Measurements from ENCODE around the gene MICB.
"Not testable (repeated sequence)": the region's sequence is repeated elsewhere in the genome, so short reads cannot be mapped to it uniquely, and the experiment has no call there.

MICB gene

GRCh38 chr6:31497531-31498476, at the start of gene MICB:
Gene MICB, plus strand, starts transcription at chr6:31498145. Its CDS starts 49 bp downstream, at chr6:31498194.
- peak; percentile 69 to 76 for DNase-seq (ENCODE audit: low read depth in 2 of 2)

DNA sequence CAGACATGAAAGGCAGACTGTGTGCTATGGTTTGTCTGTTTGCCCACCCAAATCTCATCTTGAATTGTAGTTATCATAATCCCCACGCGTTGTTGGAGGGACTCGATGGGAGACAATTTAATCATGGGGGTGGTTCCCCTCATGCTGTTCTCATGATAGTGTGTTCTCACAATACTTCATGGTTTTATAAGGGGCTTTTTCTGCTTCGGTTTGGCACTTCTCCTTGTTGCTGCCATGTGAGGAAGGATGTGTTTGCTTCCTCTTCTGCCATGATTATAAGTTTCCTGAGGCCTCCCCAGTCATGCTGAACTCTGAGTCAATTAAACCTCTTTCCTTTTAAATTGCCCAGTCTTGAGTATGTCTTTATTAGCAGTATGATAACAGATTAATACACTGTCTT, 47.2 kb upstream of the MICB start:
- no peak for DNase-seq (ENCODE audit: low read depth in 2 of 2)

DNA sequence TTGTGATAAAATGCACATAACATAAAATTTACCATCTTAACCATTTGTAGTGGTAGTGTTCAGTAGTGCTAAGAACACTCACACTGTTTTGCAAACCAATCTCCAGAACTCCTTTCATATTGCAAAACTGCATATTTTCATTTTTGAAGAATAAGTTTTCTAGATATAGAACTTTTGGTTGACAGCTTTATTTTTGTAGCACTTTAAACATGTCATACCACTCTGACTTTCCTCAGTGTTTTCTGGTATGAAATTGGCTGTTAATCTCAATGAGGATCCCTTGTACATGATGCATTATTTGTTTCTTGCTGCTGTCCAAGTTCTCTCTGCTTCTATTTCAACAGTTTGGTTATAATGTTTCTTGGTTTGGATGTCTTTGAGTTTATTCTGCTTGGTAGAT, 45.1 kb upstream of the MICB start:
- no peak for DNase-seq (ENCODE audit: low read depth in 2 of 2)

GRCh38 chr6:31453259-31453658, 44.7 kb upstream of the MICB start:
- DNase-seq (ENCODE audit: low read depth in 2 of 2), result no peak

- DNase-seq (ENCODE audit: low read depth in 2 of 2), result not testable (repeated sequence)
These were observed 38.1 kb upstream of the MICB start for GRCh38 chr6:31459864-31460263.

- no peak for DNase-seq (ENCODE audit: low read depth in 2 of 2)
These were observed 37.5 kb upstream of the MICB start for GRCh38 chr6:31460361-31461025.

- DNase-seq (ENCODE audit: low read depth in 2 of 2), result no peak
These were observed 35.6 kb upstream of the MICB start for GRCh38 chr6:31462026-31462963.

- DNase-seq (ENCODE audit: low read depth in 2 of 2), result peak; percentile 81 to 82
These were observed 34.7 kb upstream of the MICB start for GRCh38 chr6:31462964-31463870.

DNA sequence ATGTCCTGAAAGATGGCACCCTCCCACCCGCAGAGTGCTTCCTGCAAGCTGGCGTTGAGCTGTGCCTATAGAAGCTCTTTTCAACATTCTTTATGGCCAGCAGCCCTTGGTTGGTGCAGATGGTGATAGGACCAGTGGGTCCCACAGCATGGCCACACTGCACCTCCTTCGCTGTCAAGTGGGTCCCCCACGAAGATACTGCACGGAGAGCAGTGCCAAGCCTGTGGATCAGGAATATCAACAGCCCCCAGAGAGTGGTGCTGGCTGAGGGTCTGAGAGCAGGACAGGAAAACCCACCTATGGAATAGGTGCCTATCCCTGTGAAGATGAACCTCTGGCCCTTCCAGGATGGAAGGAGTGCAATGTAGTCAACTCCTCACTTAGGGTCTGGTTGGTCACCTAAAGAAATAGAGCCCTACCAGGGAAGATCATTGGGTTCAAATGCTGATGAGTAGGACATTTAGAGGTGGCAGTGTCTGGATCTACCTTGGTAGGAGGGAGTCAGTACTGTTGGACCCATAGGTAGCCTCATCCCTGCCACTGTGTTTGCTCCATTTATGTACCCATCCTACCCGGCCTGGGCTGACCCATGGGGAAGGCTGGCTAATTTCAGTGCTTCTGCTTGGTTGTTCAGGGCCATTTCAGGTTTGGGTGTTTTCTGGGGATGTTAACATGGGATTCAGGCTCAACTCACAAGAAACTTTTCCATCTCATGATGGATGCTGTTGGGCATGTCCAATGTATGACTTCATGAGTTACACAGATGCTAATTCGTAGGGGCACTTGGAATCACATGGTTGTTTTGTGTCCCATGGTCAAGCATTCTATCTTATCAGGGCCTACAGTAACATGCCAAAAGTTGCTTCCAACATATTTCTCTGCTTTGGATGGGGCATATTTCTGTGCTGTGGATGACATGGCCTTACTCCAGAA, 33.4 kb upstream of the MICB start:
- no peak for DNase-seq (ENCODE audit: low read depth in 2 of 2)

DNA sequence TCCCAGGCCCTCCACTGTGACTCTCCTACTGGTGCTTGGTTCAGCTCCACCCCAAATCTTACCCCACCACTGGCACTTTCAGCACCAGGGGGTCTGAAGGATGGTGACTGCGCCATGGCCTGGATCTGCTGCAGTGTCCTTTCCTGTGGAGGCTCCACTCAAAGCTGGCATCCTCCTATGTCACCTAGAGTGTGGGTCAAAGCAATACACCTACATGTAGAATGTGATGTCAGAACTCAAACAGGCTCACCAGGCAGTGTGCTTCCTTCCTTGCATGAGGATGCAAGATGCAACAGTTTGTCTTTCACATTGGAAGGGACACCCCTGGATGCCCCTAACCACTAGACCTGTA, 32.8 kb upstream of the MICB start:
- DNase-seq (ENCODE audit: low read depth in 2 of 2), result no peak

DNA sequence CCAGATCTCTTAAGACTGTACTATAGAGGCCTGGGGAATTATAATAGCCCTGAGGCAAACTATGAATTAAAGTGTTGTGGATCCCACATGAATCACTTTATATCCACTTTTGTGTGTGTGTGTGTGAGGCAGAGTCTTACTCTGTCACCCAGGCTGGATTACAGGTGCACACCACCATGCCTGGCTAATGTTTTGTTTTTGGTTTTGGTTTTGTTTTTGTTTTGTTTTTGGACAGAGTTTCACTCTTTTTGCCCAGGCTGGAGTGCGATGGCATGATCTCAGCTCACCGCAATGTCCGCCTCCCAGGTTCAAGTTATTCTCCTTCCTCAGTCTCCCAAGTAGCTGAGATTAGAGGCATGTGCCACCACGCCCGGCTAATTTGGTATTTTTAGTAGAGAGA, 32.2 kb upstream of the MICB start:
- DNase-seq (ENCODE audit: low read depth in 2 of 2), result no peak

GRCh38 chr6:31466466-31466865, 31.5 kb upstream of the MICB start:
- no peak for DNase-seq (ENCODE audit: low read depth in 2 of 2)

DNA sequence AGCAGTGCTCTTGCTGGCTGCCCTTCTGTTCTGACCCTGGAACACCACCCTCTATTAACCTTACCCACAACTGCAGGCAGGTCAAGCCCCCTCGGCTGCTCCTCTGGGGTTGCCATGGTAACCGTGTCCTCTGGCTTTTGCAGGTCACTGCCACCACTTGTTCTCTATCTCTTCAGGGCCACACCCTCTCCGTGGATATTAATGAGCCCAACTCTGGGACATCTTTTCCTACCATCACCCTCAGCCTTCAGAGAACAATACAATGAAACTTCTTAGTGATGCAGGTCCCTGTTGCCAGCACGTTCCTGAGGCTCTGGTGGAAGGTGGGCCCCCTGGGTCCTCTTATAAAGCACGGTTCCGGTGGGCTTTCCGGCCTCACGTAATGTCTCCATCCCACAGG, 30.8 kb upstream of the MICB start:
- DNase-seq (ENCODE audit: low read depth in 2 of 2), result no peak

GRCh38 chr6:31468311-31468710, 29.6 kb upstream of the MICB start:
- DNase-seq (ENCODE audit: low read depth in 2 of 2), result no peak

GRCh38 chr6:31470801-31471200, 27.1 kb upstream of the MICB start:
- DNase-seq (ENCODE audit: low read depth in 2 of 2), result no peak

- DNase-seq (ENCODE audit: low read depth in 2 of 2), result no peak
These were observed 26.2 kb upstream of the MICB start for GRCh38 chr6:31471711-31472110.

DNA sequence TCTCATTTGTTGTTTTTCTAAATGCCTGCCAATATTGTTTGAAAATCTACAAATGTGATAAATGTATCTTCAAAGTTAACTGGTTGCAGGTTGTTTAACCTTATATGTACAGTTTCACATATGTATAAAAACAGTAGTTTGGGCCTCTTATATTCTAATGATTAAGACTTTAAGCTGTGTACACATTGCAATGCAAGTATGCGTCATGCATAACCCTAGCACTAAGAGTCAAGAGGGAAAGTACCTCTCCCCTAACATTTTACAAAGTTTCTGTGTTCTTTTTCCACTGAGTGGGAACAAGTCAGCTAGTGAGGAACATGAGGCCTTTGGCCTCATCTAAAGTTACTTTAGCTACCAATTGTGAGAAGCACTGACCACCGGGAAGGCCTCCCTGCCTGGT, 25.7 kb upstream of the MICB start:
- no peak for DNase-seq (ENCODE audit: low read depth in 2 of 2)

GRCh38 chr6:31473244-31473643, 24.7 kb upstream of the MICB start:
- no peak for DNase-seq (ENCODE audit: low read depth in 2 of 2)

- DNase-seq (ENCODE audit: low read depth in 2 of 2), result no peak
These were observed 23.9 kb upstream of the MICB start for GRCh38 chr6:31473780-31474761.

Measured in stimulated activated CD8-positive, alpha-beta memory T cell treated with anti-CD3 and anti-CD28 coated beads, Interleukin-2, amount 100 ng/mL, for 1 hour (primary cell).